H1 (cell line): ENCODE data around the gene HOMER2. TPM values are rescaled to one million over a fixed set of nuclear protein-coding genes. Genes with fewer than 3 reads are reported as not detected.

Source experiments
- KDM4A ChIP-seq: IDR thresholded peaks from one replicate; pipeline ENCODE4 v1.7.1; 2012; ENCODE audit warnings: low read depth, mild to moderate bottlenecking, moderate library complexity, low read length, inconsistent platforms; ENCODE audit not compliant: severe bottlenecking
- NRF1 ChIP-seq: IDR thresholded peaks from 2 replicates; pipeline ENCODE4 v1.6.1; 2011; ENCODE audit warnings: mild to moderate bottlenecking, low read depth, low read length, improper control_type of control experiment
- SRF ChIP-seq: IDR thresholded peaks from 2 replicates; pipeline ENCODE4 v1.6.1; 2011; ENCODE audit warnings: mild to moderate bottlenecking, low read depth, low read length, moderate library complexity
- ZNF274 ChIP-seq: IDR thresholded peaks from 2 replicates; pipeline ENCODE4 v1.7.0; 2012; ENCODE audit warnings: low read length, borderline replicate concordance; ENCODE audit errors: extremely low read depth
- polyA plus RNA-seq, 7 experiments: library from polyadenylated mRNA; depleted of rRNA in 3 of 7; stranded (reverse) in 5 of 7; unstranded in 2 of 7; fragments of >200 nt in 5 of 7; fragments of 200-250 nt in 2 of 7; gene quantifications; 1 replicate in 5 of 7; 2 replicates in 1 of 7; 4 replicates in 1 of 7; pipeline versions ENCODE4 v1.2.1 to v1.2.3, GENCODE V29; 2011 to 2013; ENCODE audit warnings: missing spikeins in 2 of 7, mixed read lengths in 2 of 7
- total RNA-seq: library from RNA; stranded (reverse); fragmentation: NEBNext Ultra II Directional; extraction: Animal tissue kit (Norgen Biotek cat#: 25700); gene quantifications from 2 replicates; pipeline ENCODE4 v1.2.1, GENCODE V29; 2021

The HOMER2 gene
- total and polyA plus RNA-seq, 2 of the 8 experiments (the other 6 are each of a cell fraction or from before 2014, with no cell fraction given), result 12.5 to 27.6 TPM

- TF ChIP-seq ZNF274 (no peak), KDM4A (no peak), NRF1 (no peak), SRF (no peak)
- TF ChIP-seq, all 59 proteins: peak for 0
Measured at GRCh38 chr15:82911458-82911857, 41.1 kb downstream of the HOMER2 start (continued).
